Neural progenitor cell (in vitro differentiated cells): ENCODE data around the gene CLDN20. TPM values are rescaled to one million over a fixed set of nuclear protein-coding genes. Genes with fewer than 3 reads are reported as not detected.

ENCODE experiments used
- DNase-seq: peaks from one replicate; pipeline ENCODE4 v3.0.0-alpha.2; 2016; ENCODE audit warnings: low spot score
- H2AFZ ChIP-seq: fragments of 200-600 bp; sonication (generic); replicated peaks from 2 replicates; pipeline ENCODE4 v1.6.1; 2016; ENCODE audit warnings: antibody characterized with exemption
- H3F3A ChIP-seq: fragments of 200-600 bp; sonication (generic); 2 replicates; pipeline ENCODE4 v1.6.1; 2016; ENCODE audit warnings: antibody characterized with exemption, low read depth
- H3K27ac ChIP-seq: fragments of 200-600 bp; sonication (generic); 2 replicates; pipeline ENCODE4 v1.5.1; 2016; ENCODE audit warnings: mild to moderate bottlenecking
- H3K27me3 ChIP-seq: fragments of 200-600 bp; sonication (generic); 2 replicates; pipeline ENCODE4 v1.6.1; 2016; ENCODE audit warnings: mild to moderate bottlenecking, moderate library complexity
- H3K36me3 ChIP-seq: fragments of 200-600 bp; sonication (generic); 2 replicates; pipeline ENCODE4 v1.5.1; 2016
- H3K4me1 ChIP-seq: fragments of 200-600 bp; sonication (generic); 2 replicates; pipeline ENCODE4 v1.6.1; 2016; ENCODE audit warnings: mixed run types
- H3K4me2 ChIP-seq: fragments of 200-600 bp; sonication (generic); 2 replicates; pipeline ENCODE4 v1.6.1; 2016
- H3K4me3 ChIP-seq: fragments of 200-600 bp; sonication (generic); 2 replicates; pipeline ENCODE4 v1.5.1; 2016
- H3K79me2 ChIP-seq: fragments of 200-600 bp; sonication (generic); 2 replicates; pipeline ENCODE4 v1.6.1; 2016; ENCODE audit warnings: low read depth
- H3K9ac ChIP-seq: fragments of 200-600 bp; sonication (generic); 2 replicates; pipeline ENCODE4 v1.6.1; 2016
- H3K9me3 ChIP-seq: fragments of 200-600 bp; sonication (generic); 2 replicates; pipeline ENCODE4 v1.5.1; 2016; ENCODE audit warnings: low read depth
- H4K20me1 ChIP-seq: fragments of 200-600 bp; sonication (generic); 2 replicates; pipeline ENCODE4 v1.6.1; 2016; ENCODE audit warnings: low read depth
- H3K27ac Mint-ChIP-seq: 3 replicates; pipeline ENCODE4 v1.8.0; 2021; ENCODE audit warnings: mixed read lengths
- H3K27me3 Mint-ChIP-seq: 2 replicates; pipeline ENCODE4 v1.8.0; 2022; ENCODE audit warnings: low read depth, mild to moderate bottlenecking, inconsistent platforms, moderate library complexity, mixed read lengths; ENCODE audit not compliant: insufficient read depth
- H3K36me3 Mint-ChIP-seq: 3 replicates; pipeline ENCODE4 v1.8.0; 2021; ENCODE audit warnings: mixed read lengths
- H3K4me1 Mint-ChIP-seq: 3 replicates; pipeline ENCODE4 v1.8.0; 2021; ENCODE audit warnings: mixed read lengths
- H3K4me3 Mint-ChIP-seq: 3 replicates; pipeline ENCODE4 v1.8.0; 2021; ENCODE audit warnings: mild to moderate bottlenecking, moderate library complexity, mixed read lengths
- H3K9me3 Mint-ChIP-seq: 3 replicates; pipeline ENCODE4 v1.8.0; 2020; ENCODE audit warnings: mixed read lengths
- EZH2 ChIP-seq: fragments of 200-600 bp; sonication (generic); IDR thresholded peaks from 2 replicates; pipeline ENCODE4 v1.6.1; 2017; ENCODE audit warnings: antibody characterized with exemption, mild to moderate bottlenecking, moderate library complexity
- EZH2phosphoT487 ChIP-seq: fragments of 200-600 bp; sonication (generic); IDR thresholded peaks from 2 replicates; pipeline ENCODE4 v1.6.1; 2017; ENCODE audit warnings: antibody characterized with exemption
- total RNA-seq: library from RNA; depleted of rRNA; stranded (reverse); fragments of >200 nt; gene quantifications from 2 replicates; pipeline ENCODE4 v1.2.3, GENCODE V29; 2015; ENCODE audit warnings: low replicate concordance
- TF ChIP-seq, protein P1 (sequence below): fragments of 200-600 bp; sonication (generic); IDR thresholded peaks from 2 replicates; pipeline ENCODE4 v1.5.1; 2017; ENCODE audit warnings: antibody characterized with exemption, mild to moderate bottlenecking

Gene CLDN20
- total RNA-seq, 1 donor from 2014 or later = not detected

DNA sequence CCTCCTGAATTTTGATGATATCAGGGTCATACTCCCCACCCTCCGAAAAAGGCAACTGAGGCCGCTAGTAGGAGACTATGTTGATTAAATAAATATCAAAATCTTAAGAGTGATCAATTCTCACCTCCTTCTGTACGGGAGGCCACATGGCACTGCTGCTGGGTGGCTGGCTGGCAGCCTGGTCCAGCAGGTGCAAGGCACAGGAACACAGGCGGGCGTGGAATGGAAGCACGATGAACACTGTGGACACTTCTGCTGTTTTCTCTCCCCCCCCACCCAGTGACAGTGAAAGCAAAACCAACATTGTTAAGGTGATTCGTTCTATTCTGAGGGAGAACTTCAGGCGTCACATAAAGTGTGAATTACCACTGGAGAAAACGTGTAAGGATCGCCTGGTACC lies 9.7 kb upstream of the CLDN20 start:
- DNase-seq = no peak
- peaks cover 38% of the 10 kb centered on the region for H3K36me3 Mint-ChIP-seq
- no peak overlapping the region for H3K4me3 Mint-ChIP-seq
- peaks cover 11% of the 10 kb centered on the region for H3K4me1 ChIP-seq
- H4K20me1 ChIP-seq = no peaks in the 10 kb centered on the region
- H3K27me3 Mint-ChIP-seq = no peaks in the 10 kb centered on the region
- H3F3A ChIP-seq = peaks cover 8% of the 10 kb centered on the region
- no peaks in the 10 kb centered on the region for H3K9me3 ChIP-seq
- peak overlapping the region; percentile 74 for H3K27ac ChIP-seq
- H3K4me1 Mint-ChIP-seq = peaks cover 15% of the 10 kb centered on the region
- peaks cover 6% of the 10 kb centered on the region for H3K36me3 ChIP-seq
- no peaks in the 10 kb centered on the region for H3K27me3 ChIP-seq
- no peak overlapping the region for H3K27ac Mint-ChIP-seq
- H3K4me3 ChIP-seq = no peak overlapping the region
- H3K9ac ChIP-seq = no peak overlapping the region
- no peaks in the 10 kb centered on the region for H3K79me2 ChIP-seq
- H2AFZ ChIP-seq = no peak overlapping the region
- no peaks in the 10 kb centered on the region for H3K9me3 Mint-ChIP-seq
- no peak overlapping the region for H3K4me2 ChIP-seq
- no peak for TF ChIP-seq EZH2
- TF ChIP-seq, protein P1, sequence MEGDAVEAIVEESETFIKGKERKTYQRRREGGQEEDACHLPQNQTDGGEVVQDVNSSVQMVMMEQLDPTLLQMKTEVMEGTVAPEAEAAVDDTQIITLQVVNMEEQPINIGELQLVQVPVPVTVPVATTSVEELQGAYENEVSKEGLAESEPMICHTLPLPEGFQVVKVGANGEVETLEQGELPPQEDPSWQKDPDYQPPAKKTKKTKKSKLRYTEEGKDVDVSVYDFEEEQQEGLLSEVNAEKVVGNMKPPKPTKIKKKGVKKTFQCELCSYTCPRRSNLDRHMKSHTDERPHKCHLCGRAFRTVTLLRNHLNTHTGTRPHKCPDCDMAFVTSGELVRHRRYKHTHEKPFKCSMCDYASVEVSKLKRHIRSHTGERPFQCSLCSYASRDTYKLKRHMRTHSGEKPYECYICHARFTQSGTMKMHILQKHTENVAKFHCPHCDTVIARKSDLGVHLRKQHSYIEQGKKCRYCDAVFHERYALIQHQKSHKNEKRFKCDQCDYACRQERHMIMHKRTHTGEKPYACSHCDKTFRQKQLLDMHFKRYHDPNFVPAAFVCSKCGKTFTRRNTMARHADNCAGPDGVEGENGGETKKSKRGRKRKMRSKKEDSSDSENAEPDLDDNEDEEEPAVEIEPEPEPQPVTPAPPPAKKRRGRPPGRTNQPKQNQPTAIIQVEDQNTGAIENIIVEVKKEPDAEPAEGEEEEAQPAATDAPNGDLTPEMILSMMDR = no peak
- TF ChIP-seq EZH2phosphoT487 = no peak

GRCh38 chr6:155256122-155256795 lies 7.6 kb upstream of the CLDN20 start:
- peaks cover 6% of the 10 kb centered on the region for H3K36me3 ChIP-seq
- no peak overlapping the region for H3K27ac ChIP-seq
- TF ChIP-seq, protein P1 = no peak
- H3K9me3 ChIP-seq = no peaks in the 10 kb centered on the region
- DNase-seq = no peak
- no peak overlapping the region for H3K4me3 ChIP-seq
- H4K20me1 ChIP-seq = no peaks in the 10 kb centered on the region
- no peaks in the 10 kb centered on the region for H3K27me3 ChIP-seq
- no peak overlapping the region for H2AFZ ChIP-seq
- H3K4me1 ChIP-seq = peaks cover 16% of the 10 kb centered on the region
- H3K36me3 Mint-ChIP-seq = peaks cover 34% of the 10 kb centered on the region
- H3K9me3 Mint-ChIP-seq = no peaks in the 10 kb centered on the region
- H3K4me3 Mint-ChIP-seq = no peak overlapping the region
- no peaks in the 10 kb centered on the region for H3K79me2 ChIP-seq
- peaks cover 25% of the 10 kb centered on the region for H3K4me1 Mint-ChIP-seq
- peaks cover 11% of the 10 kb centered on the region for H3F3A ChIP-seq
- H3K27me3 Mint-ChIP-seq = no peaks in the 10 kb centered on the region
- H3K9ac ChIP-seq = no peak overlapping the region
- H3K4me2 ChIP-seq = no peak overlapping the region
- no peak overlapping the region for H3K27ac Mint-ChIP-seq

GRCh38 chr6:155257796-155258195 lies 6.0 kb upstream of the CLDN20 start:
- Histone ChIP-seq H3K9me3 (no peaks in the 10 kb centered on the region), H3F3A (peaks cover 18% of the 10 kb centered on the region), H3K4me3 (no peak overlapping the region), H4K20me1 (no peaks in the 10 kb centered on the region), H3K36me3 (peaks cover 6% of the 10 kb centered on the region), H3K27ac (no peak overlapping the region), H3K4me1 (peaks cover 29% of the 10 kb centered on the region), H3K27me3 (no peaks in the 10 kb centered on the region), H2AFZ (no peak overlapping the region), H3K9ac (no peak overlapping the region), H3K4me2 (no peak overlapping the region), H3K79me2 (no peaks in the 10 kb centered on the region)
- DNase-seq = no peak
- Mint-ChIP-seq H3K27ac (no peak overlapping the region), H3K9me3 (no peaks in the 10 kb centered on the region), H3K27me3 (no peaks in the 10 kb centered on the region), H3K4me1 (peaks cover 36% of the 10 kb centered on the region), H3K4me3 (no peak overlapping the region), H3K36me3 (peaks cover 34% of the 10 kb centered on the region)
- TF ChIP-seq EZH2phosphoT487 (no peak), EZH2 (no peak)
- TF ChIP-seq, protein P1 = no peak
